Activated CD8-positive, alpha-beta memory T cell treated with anti-CD3 and anti-CD28 coated beads, Interleukin-2, amount 10 ng/mL, durations not matched to agents 7 days and 5 days (primary cell): ENCODE results near the gene ALMS1. TPM values are rescaled to one million over a fixed set of nuclear protein-coding genes. Genes with fewer than 3 reads are reported as not detected.
"Not testable (repeated sequence)": the region's sequence is repeated elsewhere in the genome, so short reads cannot be mapped to it uniquely, and the experiment has no call there.

ENCODE experiments used
- ATAC-seq: fragments of 150-1000 bp; cut with Tn5 transposase; one replicate; pipeline ENCODE4 v1.10.0; 2021; ENCODE audit warnings: moderate library complexity
- CTCF ChIA-PET: fragments of 350-600 bp; sonication (Branson Sonifier 250); formaldehyde crosslinking; loops from one replicate; lab custom pipeline; 2021; ENCODE audit warnings: antibody characterized with exemption; lab: Charles Lee
- DNase-seq: peaks from one replicate; pipeline ENCODE4 v3.0.0-alpha.2; 2020
- H3K27ac Mint-ChIP-seq: one replicate; pipeline ENCODE4 v1.8.0; 2021; ENCODE audit warnings: mild to moderate bottlenecking, mixed read lengths
- H3K27me3 Mint-ChIP-seq: one replicate; pipeline ENCODE4 v1.8.0; 2021; ENCODE audit warnings: mixed read lengths
- H3K36me3 Mint-ChIP-seq: one replicate; pipeline ENCODE4 v1.8.0; 2021; ENCODE audit warnings: mild to moderate bottlenecking, mixed read lengths
- H3K4me1 Mint-ChIP-seq: one replicate; pipeline ENCODE4 v1.8.0; 2021; ENCODE audit warnings: mixed read lengths
- H3K4me3 Mint-ChIP-seq: one replicate; pipeline ENCODE4 v1.8.0; 2021; ENCODE audit warnings: mild to moderate bottlenecking, moderate library complexity, mixed read lengths
- H3K9me3 Mint-ChIP-seq: one replicate; pipeline ENCODE4 v1.8.0; 2022; ENCODE audit warnings: low read depth, mixed read lengths
- total RNA-seq, 2 experiments: library from RNA; stranded (reverse); gene quantifications; one replicate each; pipeline ENCODE4 v1.2.3, GENCODE V29; 2021

Gene ALMS1
- total RNA-seq, 2 experiments from 2014 or later: 12.9 to 19.6 TPM

- Mint-ChIP-seq H3K4me3 (no peak overlapping the region), H3K27ac (no peak overlapping the region), H3K9me3 (peaks cover 2% of the 10 kb centered on the region), H3K4me1 (peaks cover 8% of the 10 kb centered on the region), H3K27me3 (no peaks in the 10 kb centered on the region), H3K36me3 (peaks cover 38% of the 10 kb centered on the region)
- CTCF ChIA-PET: no interaction called here
- ATAC-seq (no peak), DNase-seq (no peak)
These were observed 101.5 kb downstream of the ALMS1 start for GRCh38 chr2:73487112-73487657.

GRCh38 chr2:73488079-73488478, 102.4 kb downstream of the ALMS1 start:
- no peak overlapping the region for H3K27ac Mint-ChIP-seq
- H3K4me3 Mint-ChIP-seq: no peak overlapping the region
- no peak for ATAC-seq
- H3K27me3 Mint-ChIP-seq: no peaks in the 10 kb centered on the region
- peaks cover 38% of the 10 kb centered on the region for H3K36me3 Mint-ChIP-seq
- DNase-seq: no peak
- peaks cover 2% of the 10 kb centered on the region for H3K9me3 Mint-ChIP-seq
- CTCF ChIA-PET: no interaction called here
- H3K4me1 Mint-ChIP-seq: peaks cover 8% of the 10 kb centered on the region

DNA sequence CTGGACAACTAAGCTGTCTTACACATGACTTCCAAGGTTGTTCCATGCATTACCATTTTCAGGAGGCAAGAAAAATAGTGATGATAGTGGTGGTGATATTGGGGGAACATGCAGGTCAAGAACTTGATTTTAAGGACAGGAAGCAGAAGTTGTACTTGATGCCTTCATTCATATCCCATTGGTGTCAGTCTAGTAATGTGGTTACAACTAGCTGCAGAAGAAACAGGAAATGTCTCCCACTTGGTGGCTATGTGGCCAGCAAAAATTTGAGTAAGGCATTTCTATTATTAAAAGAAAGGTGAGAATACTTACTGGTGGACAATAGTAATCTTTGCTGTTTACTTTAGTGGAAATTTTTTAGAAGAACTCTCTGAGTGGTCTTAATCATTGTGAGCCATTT, 103.4 kb downstream of the ALMS1 start:
- Mint-ChIP-seq H3K27ac (no peak overlapping the region), H3K36me3 (peaks cover 38% of the 10 kb centered on the region), H3K4me3 (no peak overlapping the region), H3K27me3 (no peaks in the 10 kb centered on the region), H3K4me1 (peaks cover 8% of the 10 kb centered on the region), H3K9me3 (peaks cover 2% of the 10 kb centered on the region)
- DNase-seq: no peak
- ATAC-seq: no peak
- CTCF ChIA-PET: no interaction called here

- no peak overlapping the region for H3K4me3 Mint-ChIP-seq
- H3K27me3 Mint-ChIP-seq: no peaks in the 10 kb centered on the region
- H3K36me3 Mint-ChIP-seq: peaks cover 21% of the 10 kb centered on the region
- CTCF ChIA-PET: interaction anchor here (0.6 kb wide), 1 partner anchor 331 kb away, joined by 4 read pairs; no protein-coding TSS in a partner anchor
- no peak overlapping the region for H3K27ac Mint-ChIP-seq
- H3K4me1 Mint-ChIP-seq: peaks cover 4% of the 10 kb centered on the region
- DNase-seq (no peak), ATAC-seq (no peak)
- H3K9me3 Mint-ChIP-seq: no peaks in the 10 kb centered on the region
These were observed 108.4 kb downstream of the ALMS1 start for GRCh38 chr2:73494031-73494430.

DNA sequence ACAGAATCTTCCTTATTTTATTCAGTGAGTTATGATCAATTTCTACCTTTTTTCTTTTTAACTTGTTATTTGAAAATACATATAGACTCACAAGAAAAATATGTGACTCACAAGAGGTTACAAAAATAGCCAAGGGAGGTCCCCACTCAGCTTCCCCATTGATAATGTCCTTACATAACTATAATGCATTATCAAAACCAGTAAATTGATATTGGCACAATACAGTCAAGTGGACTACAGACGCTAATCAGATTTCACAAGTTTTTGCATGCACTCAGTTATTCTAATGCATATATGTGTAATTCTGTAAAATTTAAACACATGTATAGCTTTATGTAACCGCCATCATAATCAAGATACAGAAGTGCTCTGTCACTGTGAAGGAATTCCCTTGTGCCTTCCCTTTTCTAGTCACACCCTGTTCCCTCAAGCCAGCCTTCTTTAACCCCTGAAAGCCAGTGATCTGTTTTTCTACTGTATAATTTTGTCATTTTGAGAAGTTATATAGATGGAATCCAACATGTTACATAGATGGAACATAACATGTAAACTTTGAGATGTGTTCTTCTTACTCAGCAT, 118.4 kb downstream of the ALMS1 start:
- Mint-ChIP-seq H3K4me1 (no peaks in the 10 kb centered on the region), H3K27ac (no peak overlapping the region), H3K9me3 (peaks cover 5% of the 10 kb centered on the region), H3K27me3 (no peaks in the 10 kb centered on the region), H3K36me3 (peaks cover 11% of the 10 kb centered on the region), H3K4me3 (no peak overlapping the region)
- ATAC-seq (no peak), DNase-seq (no peak)
- CTCF ChIA-PET: no interaction called here

DNA sequence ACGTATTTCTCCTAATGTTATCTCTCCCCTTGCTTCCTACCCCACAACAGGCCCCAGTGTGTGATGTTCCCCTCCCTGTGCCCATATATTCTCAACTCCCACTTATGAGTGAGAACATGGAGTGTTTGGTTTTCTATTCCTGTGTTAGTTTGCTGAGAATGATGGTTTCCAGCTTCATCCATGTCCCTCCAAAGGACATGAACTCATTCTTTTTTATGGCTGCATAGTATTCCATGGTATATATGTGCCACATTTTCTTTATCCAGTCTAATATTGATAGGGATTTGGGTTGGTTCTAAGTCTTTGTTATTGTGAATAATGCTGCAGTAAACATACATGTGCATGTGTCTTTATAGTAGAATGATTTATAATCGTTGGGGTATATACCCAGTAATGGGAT, 119.2 kb downstream of the ALMS1 start:
- H3K27ac Mint-ChIP-seq, CTCF ChIA-PET, DNase-seq, ATAC-seq, H3K4me3 Mint-ChIP-seq, H3K9me3 Mint-ChIP-seq, H3K4me1 Mint-ChIP-seq, H3K27me3 Mint-ChIP-seq: not testable (repeated sequence)
- H3K36me3 Mint-ChIP-seq: peaks cover 14% of the 10 kb centered on the region

DNA sequence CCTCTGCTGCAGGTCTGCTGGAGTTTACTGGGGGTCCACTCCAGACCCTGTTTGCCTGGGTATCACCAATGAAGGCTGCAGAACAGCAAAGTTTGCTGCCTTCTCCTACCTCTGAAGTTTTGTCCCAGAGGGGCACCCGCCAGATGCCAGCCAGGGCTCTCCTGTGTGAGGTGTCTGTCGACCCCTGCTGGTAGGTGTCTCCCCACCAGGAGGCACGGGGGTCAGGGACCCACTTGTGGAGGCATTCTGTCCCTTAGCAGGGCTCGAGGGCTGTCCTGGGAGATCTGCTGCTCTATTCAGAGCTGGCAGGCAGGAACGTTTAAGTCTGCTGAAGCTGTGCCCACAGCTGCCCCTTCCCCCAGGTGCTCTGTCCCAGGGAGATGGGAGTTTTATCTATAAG, 124.8 kb downstream of the ALMS1 start:
- H3K4me3 Mint-ChIP-seq, CTCF ChIA-PET, H3K4me1 Mint-ChIP-seq, H3K27ac Mint-ChIP-seq, DNase-seq, H3K9me3 Mint-ChIP-seq, H3K27me3 Mint-ChIP-seq, ATAC-seq: not testable (repeated sequence)
- H3K36me3 Mint-ChIP-seq: peaks cover 12% of the 10 kb centered on the region

DNA sequence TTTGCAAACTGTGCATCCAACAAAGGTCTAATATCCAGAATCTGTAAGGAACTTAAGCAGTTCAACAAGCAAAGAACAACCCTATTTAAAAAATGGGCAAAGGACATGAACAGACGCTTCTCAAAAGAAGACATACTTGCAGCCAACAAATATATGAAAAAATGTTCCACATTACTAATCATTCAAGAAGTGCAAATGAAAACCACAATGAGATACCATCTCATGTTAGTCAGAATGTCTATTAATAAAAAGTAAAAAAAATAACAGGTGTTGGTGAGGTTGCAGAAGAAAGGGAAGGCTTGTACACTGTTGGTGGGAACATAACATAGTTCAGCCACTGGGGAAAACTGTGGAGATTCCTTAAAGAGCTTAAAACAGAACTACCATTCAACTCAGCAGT, 130.4 kb downstream of the ALMS1 start:
- Mint-ChIP-seq H3K4me1 (no peaks in the 10 kb centered on the region), H3K4me3 (no peak overlapping the region), H3K9me3 (no peaks in the 10 kb centered on the region), H3K36me3 (peaks cover 9% of the 10 kb centered on the region), H3K27me3 (no peaks in the 10 kb centered on the region), H3K27ac (no peak overlapping the region)
- ATAC-seq (no peak), DNase-seq (no peak)
- CTCF ChIA-PET: no interaction called here

GRCh38 chr2:73528688-73529087, 143.1 kb downstream of the ALMS1 start:
- H3K4me1 Mint-ChIP-seq: no peaks in the 10 kb centered on the region
- DNase-seq (no peak), ATAC-seq (no peak)
- peaks cover 13% of the 10 kb centered on the region for H3K9me3 Mint-ChIP-seq
- CTCF ChIA-PET: no interaction called here
- peaks cover 39% of the 10 kb centered on the region for H3K36me3 Mint-ChIP-seq
- no peak overlapping the region for H3K4me3 Mint-ChIP-seq
- H3K27ac Mint-ChIP-seq: no peak overlapping the region
- H3K27me3 Mint-ChIP-seq: no peaks in the 10 kb centered on the region

DNA sequence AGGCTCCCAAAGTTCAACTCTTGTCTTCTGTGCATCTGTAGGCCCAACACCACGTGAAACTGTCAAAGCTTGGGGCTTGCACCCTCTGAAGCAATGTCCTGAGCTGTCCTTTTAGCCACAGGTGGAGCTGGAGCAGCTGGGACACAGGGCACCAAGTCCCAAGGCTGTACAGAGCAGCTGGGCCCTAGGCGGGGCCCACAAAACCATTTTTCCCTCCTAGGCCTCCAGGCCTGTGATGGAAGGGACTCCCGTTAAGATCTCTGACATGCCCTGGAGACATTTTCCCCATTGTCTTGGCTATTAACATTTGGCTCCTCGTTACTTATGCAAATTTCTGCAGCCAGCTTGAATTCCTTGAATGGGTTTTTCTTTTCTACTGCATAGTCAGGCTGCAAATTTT, 145.1 kb downstream of the ALMS1 start:
- H3K4me1 Mint-ChIP-seq, H3K4me3 Mint-ChIP-seq: not testable (repeated sequence)

GRCh38 chr2:73532381-73532780, 146.7 kb downstream of the ALMS1 start:
- Mint-ChIP-seq H3K36me3 (peaks cover 35% of the 10 kb centered on the region), H3K4me1 (no peaks in the 10 kb centered on the region), H3K9me3 (peaks cover 14% of the 10 kb centered on the region), H3K4me3 (no peak overlapping the region), H3K27ac (no peak overlapping the region), H3K27me3 (no peaks in the 10 kb centered on the region)
- CTCF ChIA-PET: no interaction called here
- ATAC-seq (no peak), DNase-seq (no peak)

More for the DNA sequence above, 145.1 kb downstream of the ALMS1 start:
- H3K27ac Mint-ChIP-seq, H3K27me3 Mint-ChIP-seq, CTCF ChIA-PET, ATAC-seq, DNase-seq: not testable (repeated sequence)
- H3K36me3 Mint-ChIP-seq: peaks cover 37% of the 10 kb centered on the region
- H3K9me3 Mint-ChIP-seq: peaks cover 11% of the 10 kb centered on the region

DNA sequence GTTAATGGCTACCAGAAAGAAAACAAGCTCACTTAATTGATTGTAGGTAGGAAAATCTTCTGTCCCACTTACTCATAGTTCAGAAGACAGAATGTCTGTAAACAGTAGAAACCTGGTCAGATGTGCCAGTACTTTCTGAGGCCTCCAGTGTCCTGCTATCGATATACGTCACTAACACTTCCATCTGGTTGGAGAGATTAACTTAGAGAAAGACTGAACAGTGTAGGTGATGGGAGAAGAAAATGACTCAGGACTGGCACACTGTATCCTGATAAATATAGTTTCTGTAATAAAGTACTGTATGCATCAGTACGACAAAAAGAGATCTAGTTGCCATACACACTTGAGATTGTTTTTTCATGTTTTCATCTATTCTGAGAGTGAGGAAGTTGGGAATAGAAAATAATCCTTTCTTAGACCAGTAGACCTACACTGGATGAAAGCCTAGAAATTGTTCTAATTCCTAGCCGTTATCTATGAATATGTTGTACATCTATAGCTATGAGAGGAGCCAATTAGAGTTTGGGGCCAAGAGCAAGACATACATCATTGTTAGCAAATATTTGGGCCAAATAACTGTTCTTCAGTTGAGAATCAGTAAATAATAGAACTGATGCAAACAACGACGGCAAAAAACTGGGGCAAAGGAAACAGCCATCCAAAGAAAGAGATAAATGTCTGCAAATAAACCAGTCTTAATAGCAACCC, 150.7 kb downstream of the ALMS1 start:
- ATAC-seq (no peak), DNase-seq (no peak)
- Mint-ChIP-seq H3K27ac (no peak overlapping the region), H3K4me1 (no peaks in the 10 kb centered on the region), H3K36me3 (peaks cover 21% of the 10 kb centered on the region), H3K4me3 (no peak overlapping the region), H3K9me3 (peaks cover 13% of the 10 kb centered on the region), H3K27me3 (no peaks in the 10 kb centered on the region)
- CTCF ChIA-PET: no interaction called here

DNA sequence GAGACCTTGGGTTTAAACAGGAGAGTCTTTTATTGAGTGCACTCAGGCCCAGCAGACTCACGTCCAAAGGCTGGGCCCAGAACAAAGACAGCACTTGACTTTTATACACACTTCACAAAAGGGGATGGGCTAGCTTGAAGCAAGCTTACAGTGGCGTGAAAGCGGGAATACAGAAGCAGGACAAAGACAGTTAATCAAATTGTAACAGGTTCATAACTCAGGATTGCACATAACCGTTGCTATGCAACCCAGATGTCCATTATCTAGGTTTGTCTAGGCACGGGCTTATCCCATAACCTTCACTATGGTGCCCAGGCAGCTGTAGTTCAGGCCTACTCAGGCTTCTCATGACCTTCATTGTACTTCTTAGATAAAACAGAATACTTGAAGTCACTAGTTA, 175.2 kb downstream of the ALMS1 start:
- H3K4me3 Mint-ChIP-seq: not testable (repeated sequence)
- CTCF ChIA-PET: interaction anchor here (1.5 kb wide), 1 partner anchor 19 kb away, joined by 4 read pairs; no protein-coding TSS in a partner anchor

GRCh38 chr2:73561422-73561821, 175.8 kb downstream of the ALMS1 start:
- Mint-ChIP-seq H3K9me3 (no peaks in the 10 kb centered on the region), H3K4me3 (no peak overlapping the region), H3K27me3 (no peaks in the 10 kb centered on the region), H3K4me1 (no peaks in the 10 kb centered on the region), H3K36me3 (peaks cover 4% of the 10 kb centered on the region), H3K27ac (no peak overlapping the region)
- no peak for DNase-seq
- CTCF ChIA-PET: interaction anchor here (1.5 kb wide), 1 partner anchor 19 kb away, joined by 4 read pairs; no protein-coding TSS in a partner anchor
- ATAC-seq: no peak

More for the DNA sequence above, 175.2 kb downstream of the ALMS1 start:
- H3K27me3 Mint-ChIP-seq, ATAC-seq, H3K9me3 Mint-ChIP-seq, DNase-seq, H3K36me3 Mint-ChIP-seq, H3K4me1 Mint-ChIP-seq, H3K27ac Mint-ChIP-seq: not testable (repeated sequence)
